Activated CD4-positive, alpha-beta T cell treated with anti-CD3 and anti-CD28 coated beads, Interleukin-2, Interleukin-6, amounts not matched to agents 100 ng/mL and 50 ng/mL, durations not matched to agents 16 hours and 8 hours (primary cell): ENCODE data around the gene VAX1.

Source experiments
- DNase-seq: peaks from one replicate; pipeline ENCODE4 v3.0.0-alpha.2; 2020

VAX1 gene

GRCh38 chr10:117163954-117164548, 26.0 kb upstream of the VAX1 start:
- no peak for DNase-seq

DNA sequence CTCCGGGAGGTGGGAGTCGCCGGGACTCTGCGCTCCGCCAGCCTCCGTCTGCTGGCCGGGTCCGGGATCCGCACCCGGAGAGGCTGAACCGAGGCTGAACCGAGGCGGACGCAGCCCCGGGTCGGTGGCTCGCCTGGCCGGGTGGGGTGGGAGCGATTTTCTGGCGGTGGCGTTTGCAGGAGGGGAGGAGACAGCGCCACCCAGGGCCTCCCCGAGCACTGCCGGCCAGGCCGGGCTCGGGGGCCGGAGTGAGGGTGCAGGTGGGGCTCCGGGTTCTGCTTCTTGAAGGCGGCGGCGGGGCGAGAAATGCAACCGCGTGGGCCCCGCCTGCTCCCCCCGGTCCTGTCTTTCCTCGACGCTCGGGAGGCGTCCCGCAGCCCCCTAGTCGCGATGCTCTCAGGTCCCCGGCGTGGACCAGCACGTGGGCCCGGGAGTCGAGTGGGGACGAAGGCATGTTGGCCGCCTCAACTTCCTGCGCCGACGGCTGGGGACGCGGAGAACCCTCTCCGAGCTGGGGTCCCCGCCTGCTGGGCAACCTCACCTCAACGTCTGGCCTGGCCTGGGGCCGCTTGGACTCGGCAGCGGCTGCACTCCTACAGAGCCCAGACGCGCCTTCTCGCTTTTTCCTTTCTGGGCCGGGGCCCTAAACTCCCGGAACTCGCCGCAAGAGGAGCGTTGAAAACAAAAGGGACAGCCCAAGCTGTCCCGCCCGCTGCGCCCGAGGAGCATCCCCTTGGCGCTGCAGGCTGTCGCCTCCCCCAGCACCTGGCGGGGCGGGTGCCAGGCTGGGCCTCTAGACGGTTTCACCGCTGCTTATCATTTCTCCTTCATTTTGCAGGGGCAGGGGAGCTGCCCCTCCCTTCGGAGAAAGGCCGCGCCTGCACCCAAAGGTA, 25.2 kb upstream of the VAX1 start:
- DNase-seq = no peak

DNA sequence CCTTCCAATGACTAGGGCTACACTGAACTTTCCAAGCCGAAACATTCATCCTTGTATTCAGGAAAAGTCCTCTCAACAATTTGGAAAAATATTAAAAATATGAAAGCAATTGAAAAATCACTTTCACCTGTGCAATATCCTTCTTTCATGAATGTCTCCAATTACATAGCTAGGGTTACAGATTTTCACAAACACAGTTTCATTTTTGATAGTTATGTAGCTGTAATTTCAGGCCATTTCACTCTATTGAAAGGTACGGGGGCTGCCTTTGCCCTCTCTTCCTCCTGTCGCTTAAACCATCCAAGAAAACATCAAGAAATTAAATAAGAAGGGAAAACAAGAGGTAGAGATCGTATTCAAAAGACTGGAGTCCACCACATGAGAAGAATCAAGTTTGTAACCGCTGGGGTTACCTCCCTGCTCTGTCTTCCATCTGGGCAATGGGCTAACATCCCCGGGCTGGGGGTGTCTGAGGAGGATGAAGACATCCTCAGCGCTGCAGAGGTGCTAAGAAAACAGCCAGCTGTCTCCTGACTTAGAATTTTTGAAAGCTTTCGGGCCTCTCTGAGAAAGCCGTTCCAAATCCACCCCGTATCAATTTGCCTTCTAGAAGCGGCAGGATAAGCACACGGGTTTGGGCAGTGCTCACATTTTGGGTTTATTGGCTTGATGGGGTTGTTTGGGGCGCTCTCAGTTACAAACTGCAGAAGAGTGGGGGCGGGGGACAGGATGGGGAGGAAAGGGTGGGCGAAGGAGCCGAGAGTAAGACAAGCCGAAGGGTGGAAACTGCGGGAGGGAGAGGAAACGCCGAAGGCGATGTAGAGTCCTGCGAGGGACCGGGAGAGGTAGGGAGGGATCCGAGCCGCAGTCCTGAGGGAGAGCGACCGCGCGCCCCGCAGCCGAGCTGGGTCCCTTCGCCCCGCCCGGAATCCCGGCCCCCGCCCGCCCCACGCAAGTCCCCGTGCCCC, 24.3 kb upstream of the VAX1 start:
- DNase-seq = no peak

DNA sequence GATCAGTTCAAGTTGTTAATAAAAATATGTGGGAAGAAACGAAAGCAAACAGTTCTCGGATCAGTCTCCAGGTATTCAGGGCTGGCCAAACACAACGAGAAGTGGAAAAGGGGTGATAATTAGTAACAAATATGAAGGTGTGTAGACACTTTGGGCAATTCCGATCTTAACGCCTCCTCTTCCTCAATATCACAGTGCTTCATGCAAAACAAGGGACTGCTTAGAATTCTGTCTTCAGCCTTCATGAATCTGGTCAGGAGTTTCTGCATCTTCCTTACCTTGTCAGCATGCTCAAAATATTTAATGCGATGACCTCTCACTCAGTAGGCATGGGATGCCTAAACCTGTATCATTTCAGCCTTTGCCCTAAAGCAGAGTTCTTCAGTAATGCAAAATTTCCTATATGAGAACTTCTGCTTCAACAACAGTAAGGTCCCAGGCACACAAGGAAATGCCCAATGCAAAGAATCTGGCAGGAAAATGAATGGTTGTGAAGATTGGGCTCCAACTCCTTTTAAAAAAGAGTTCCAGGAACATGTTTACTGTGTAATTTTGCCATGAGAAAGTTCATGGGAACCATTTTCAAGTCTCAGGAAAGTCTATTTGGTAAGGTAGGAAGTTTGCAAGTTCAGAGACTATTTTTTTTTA, 23.4 kb upstream of the VAX1 start:
- no peak for DNase-seq

GRCh38 chr10:117160567-117160966, 22.5 kb upstream of the VAX1 start:
- DNase-seq = no peak

DNA sequence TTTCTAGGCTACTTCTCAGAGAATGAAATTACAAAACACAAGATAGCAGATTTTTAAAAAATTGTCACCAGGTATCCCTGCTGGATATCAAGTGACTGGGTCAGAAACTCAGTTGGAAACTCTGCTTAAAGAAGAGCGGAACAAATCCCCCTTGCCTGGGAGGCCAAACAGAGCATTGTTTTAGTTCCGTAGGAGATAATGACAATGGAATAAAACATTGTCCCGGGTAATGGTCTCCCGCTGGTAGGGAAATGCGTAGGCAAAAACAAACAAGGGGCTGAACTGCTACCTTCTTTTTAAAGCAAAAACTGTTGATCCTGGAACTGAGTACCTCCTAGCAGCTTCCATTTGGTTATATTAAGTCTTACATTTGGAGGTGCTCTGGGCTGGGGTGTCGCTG, 21.3 kb upstream of the VAX1 start:
- no peak for DNase-seq

DNA sequence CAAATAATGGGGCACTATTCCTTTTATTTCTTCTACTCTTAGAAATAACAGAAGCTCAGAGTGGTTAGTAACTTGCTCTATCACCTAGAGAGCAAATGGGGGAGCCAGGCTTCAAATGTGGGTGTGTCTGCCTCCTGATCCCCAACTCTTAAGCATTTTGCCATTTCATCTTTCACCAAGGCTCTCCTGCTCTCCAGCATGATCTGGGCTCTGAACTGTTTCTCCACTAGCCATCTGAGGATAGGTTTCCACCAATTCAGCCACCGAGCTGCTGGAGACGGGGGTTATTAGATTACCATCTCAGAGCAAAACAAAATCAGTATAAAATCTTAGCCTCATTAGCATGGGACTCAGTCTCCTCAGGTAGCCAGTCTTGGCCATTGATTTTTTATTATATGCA, 20.2 kb upstream of the VAX1 start:
- DNase-seq = no peak

- no peak for DNase-seq
Observed at GRCh38 chr10:117152668-117153067, 14.6 kb upstream of the VAX1 start.

DNA sequence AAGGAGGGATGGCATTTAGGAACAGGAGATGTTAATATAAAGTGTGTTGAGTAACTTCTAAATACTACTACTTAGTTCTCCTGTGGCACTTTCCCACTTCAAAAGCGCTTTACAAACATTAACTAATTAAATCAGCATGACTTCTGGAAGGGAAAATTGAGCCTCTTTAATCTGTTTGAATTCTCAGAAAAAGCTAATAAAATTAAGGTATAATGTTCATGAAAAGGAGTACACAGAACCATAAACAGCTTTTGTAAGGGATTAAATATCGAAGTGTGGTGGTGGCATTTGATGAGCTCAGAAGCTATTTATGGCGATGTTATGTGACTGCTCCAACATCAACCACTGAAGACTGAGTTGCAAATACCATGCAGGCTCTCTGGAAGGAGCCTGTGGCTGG, 10.2 kb upstream of the VAX1 start:
- no peak for DNase-seq

DNA sequence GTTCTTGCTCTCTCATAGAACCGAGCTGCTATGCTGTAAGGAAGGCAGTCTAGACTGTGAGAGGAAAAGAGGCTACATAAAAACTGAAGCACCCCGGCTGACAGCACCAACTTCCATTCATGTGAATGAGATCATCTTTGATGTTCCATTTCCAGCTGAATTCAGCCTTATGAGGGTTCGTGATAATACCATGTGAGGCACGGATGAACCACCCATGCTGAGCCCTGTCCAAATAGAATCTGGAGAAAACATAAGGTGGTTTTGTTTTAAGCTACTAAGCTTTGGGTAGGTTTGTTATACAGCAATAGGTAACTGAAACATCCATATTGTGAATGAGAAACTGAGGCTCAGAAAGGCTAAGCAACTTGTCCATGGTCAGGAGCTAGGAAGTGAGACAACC, 6.9 kb upstream of the VAX1 start:
- DNase-seq = no peak

DNA sequence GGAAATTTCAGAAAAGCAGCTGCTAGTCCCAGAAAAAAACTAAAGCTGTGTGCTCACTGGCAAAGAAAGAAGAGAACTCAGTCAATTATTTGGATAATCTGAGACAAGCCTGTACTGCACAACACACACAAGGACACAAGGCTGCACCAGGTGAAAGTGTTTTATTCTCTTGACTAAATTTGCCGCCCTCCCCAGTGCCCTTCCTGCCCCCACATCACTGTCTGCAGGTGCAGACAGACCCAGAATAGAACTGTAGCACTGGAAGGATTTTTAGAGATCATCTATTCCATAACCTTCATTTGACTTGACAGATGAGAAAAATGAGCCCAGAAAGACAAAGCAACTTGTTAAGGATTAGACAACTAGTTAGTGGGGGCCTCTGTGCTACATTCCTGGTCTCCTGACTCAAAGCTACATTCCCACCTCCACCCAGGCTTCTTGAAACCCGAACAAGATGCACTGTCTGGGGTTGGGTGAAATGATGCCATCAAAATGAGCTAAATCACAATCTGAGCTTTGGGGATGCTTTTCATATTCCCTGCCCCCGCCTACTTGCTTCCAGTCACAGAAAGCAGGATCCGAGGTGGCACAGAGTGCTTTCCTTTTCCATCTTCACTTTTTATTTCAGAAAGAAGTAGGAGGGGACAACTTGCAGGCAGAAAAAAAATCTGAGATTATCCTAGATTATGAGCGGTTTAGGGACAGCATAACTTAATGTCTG, 5.2 kb upstream of the VAX1 start:
- no peak for DNase-seq

DNA sequence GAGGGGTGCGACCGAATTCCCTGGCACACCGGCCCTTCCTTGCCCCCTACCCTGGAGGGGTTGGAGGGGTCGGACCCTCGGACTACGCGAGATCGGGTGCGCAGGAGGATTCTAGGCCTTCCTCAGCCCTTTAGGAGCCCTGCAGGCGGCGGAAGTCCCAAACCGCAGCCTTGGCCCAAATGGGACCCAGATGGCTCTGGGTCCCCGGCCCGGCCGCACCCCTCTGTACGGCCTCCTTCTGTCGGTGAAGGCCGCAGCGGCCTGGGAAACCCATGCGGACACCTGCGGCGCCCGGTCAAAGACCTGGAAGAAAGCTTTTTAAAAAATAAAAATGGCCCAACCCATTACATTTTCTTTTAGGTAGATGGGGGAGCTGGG, 2.4 kb upstream of the VAX1 start:
- no peak for DNase-seq

- DNase-seq = no peak
Observed at GRCh38 chr10:117139581-117140524, 1.8 kb upstream of the VAX1 start.

GRCh38 chr10:117138838-117139580, 939 bp upstream of the VAX1 start:
- no peak for DNase-seq

GRCh38 chr10:117137031-117137910, 799 bp downstream of the VAX1 start:
- no peak for DNase-seq

GRCh38 chr10:117136391-117136975, 1.6 kb downstream of the VAX1 start:
- no peak for DNase-seq

DNA sequence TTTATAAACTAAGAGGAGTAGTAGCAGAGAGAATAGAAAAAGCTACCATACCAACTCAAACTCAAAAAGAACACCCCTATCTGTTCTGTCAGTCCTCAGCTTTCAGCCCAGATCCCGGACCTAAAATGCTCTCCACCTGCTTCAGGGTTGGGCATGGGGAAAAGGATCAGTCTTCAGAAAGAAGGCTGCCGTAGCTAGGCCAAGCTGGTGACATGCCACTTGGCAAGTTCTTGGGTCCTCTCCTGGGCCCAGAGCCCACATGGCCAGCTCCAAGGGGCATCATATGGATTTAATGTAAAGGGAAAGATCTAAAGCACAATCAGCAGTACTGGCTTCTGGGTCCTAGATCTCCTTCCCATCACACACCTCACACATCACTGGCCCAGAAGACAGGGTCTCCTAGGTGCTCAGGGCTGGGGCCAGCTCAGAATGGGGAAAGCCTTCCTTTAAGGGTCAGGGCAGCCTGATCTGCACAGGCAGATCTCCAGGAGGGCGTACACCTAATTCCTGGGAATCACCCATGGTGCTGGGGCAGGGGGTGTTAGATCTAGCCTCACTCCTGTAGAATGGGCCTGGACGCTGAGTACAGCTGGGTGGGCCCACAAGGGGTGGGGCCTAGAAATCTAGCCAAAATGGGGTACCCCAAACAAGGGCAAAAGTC, 2.5 kb downstream of the VAX1 start:
- no peak for DNase-seq

GRCh38 chr10:117135026-117135372, 3.1 kb downstream of the VAX1 start:
- DNase-seq = no peak
